ENCODE measurements around the gene ANO3. TPM values are rescaled to one million over a fixed set of nuclear protein-coding genes. Genes with fewer than 3 reads are reported as not detected.

ANO3 gene
- total and polyA plus RNA-seq, 2 of the 4 experiments (the other 2 are of a cell fraction) = 0.02 to 0.18 TPM

DNA sequence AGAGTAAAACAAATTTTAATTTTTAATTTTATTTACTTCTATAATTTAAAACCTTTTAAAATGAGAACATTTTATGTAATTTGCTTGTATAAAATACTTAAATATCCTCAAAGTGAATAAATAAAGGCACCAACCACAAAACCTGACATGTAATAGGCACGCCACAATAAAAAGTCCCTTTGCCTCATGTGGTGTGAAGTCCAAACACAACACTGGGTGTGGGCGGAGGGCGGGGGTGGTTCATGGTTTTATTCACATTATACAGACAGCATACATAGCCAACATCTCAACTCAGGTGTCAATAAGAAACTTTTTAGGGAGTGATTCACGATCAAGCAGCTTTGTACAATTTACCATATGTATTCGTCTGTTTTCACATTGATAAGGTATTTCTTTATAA lies 107.9 kb downstream of the ANO3 start:
- Histone ChIP-seq H3K4me3 (ENCODE audit: insufficient read depth, low read depth, low read length) (no peak overlapping the region), H3K79me1 (ENCODE audit: low read depth in 1 of 2, low read length in 2 of 2) (no peaks in the 10 kb centered on the region), H4K20me1 (ENCODE audit: insufficient read depth, low read length) (no peaks in the 10 kb centered on the region), H3K56ac (ENCODE audit: extremely low read depth, insufficient read depth, low read length) (no peak overlapping the region), H3K9ac (ENCODE audit: low read depth, low read length) (no peak overlapping the region), H2BK15ac (ENCODE audit: low read depth, low read length) (no peak overlapping the region), H3K27me3 (ENCODE audit: control insufficient read depth, insufficient read depth, low read length) (no peaks in the 10 kb centered on the region), H2BK120ac (ENCODE audit: low read depth, low read length) (no peak overlapping the region), H3K4me2 (ENCODE audit: low read depth, low read length) (no peak overlapping the region), H3K9me3 (ENCODE audit: control insufficient read depth, insufficient read depth, low read length) (no peaks in the 10 kb centered on the region), H4K91ac (ENCODE audit: insufficient read depth, low read depth, low read length) (no peak overlapping the region), H2BK20ac (ENCODE audit: low read depth, low read length) (no peak overlapping the region), H3K27ac (ENCODE audit: insufficient read depth, low read length) (no peak overlapping the region), H2AFZ (replicated peaks; ENCODE audit: low read length, poor library complexity) (no peak overlapping the region), H3K14ac (replicated peaks; ENCODE audit: low read depth, low read length) (no peak overlapping the region), H3K18ac (ENCODE audit: low read depth, low read length) (no peak overlapping the region), H3K9me1 (ENCODE audit: insufficient read depth, low read length) (no peaks in the 10 kb centered on the region), H3K4me1 (ENCODE audit: control insufficient read depth, insufficient read depth, low read length) (no peaks in the 10 kb centered on the region), H2BK5ac (ENCODE audit: low read depth, low read length, poor library complexity, severe bottlenecking) (no peak overlapping the region), H2AK5ac (ENCODE audit: low read depth, low read length) (no peak overlapping the region), H4K8ac (ENCODE audit: low read depth in 2 of 2, low read length in 2 of 2) (no peak overlapping the region), H3K36me3 (ENCODE audit: control insufficient read depth, insufficient read depth, low read length) (no peaks in the 10 kb centered on the region), H3K23ac (ENCODE audit: low read depth, low read length) (no peak overlapping the region), H4K5ac (ENCODE audit: low read depth, low read length) (no peak overlapping the region), H2AK9ac (replicated peaks; ENCODE audit: low read depth, low read length, poor library complexity) (no peak overlapping the region), H3K4ac (ENCODE audit: low read depth, low read length) (no peak overlapping the region)
- no CpG with 5 or more reads among the region's 5 CpGs for WGBS, 2 experiments (ENCODE audit: extremely low coverage in 2 of 2, insufficient read length in 1 of 2)
- in situ Hi-C loops (cut with MboI; ENCODE audit: low sequenced_read_pairs) (no loop called here), dilution Hi-C loops (cut with HindIII; ENCODE audit: low sequenced_read_pairs, unreplicated experiment) (no loop called here), intact Hi-C loops (cut with micrococcal nuclease) (no loop called here)
- ATAC-seq (ENCODE audit: low read depth) = no peak
- ChIA-PET POLR2A (ENCODE audit: unreplicated experiment) (no interaction called here), CTCF (no interaction called here)
- DNase-seq = no peak
- no TSS peak for BruUV-seq (replicated peaks)
- TF ChIP-seq BHLHE40 (IDR thresholded peaks at IDR 0.05; ENCODE audit: low read depth, low read length) = no peak
- no peak for TF ChIP-seq FOS (IDR thresholded peaks at IDR 0.05; ENCODE audit: low read depth, low read length)
- TF ChIP-seq MAFK (IDR thresholded peaks at IDR 0.05; ENCODE audit: low read depth, low read length) = no peak
- TF ChIP-seq RCOR1 (IDR thresholded peaks at IDR 0.05; ENCODE audit: insufficient replicate concordance, low read length) = no peak
- no peak for TF ChIP-seq USF2 (IDR thresholded peaks at IDR 0.05; ENCODE audit: low read depth, low read length)
- no peak for TF ChIP-seq POLR2A (IDR thresholded peaks at IDR 0.05; ENCODE audit: low read depth, low read length)
- TF ChIP-seq ELK1 (IDR thresholded peaks at IDR 0.05; ENCODE audit: borderline replicate concordance, low read depth, low read length) = no peak
- no peak for TF ChIP-seq NFE2L2 (IDR thresholded peaks at IDR 0.05; ENCODE audit: low read depth, low read length)
